Stimulated activated CD4-positive, alpha-beta T cell treated with anti-CD3 and anti-CD28 coated beads, Interleukin-1b, Interleukin-23, amount 100 ng/mL, for 24 hours (primary cell): ENCODE results near the gene ATG5.
A peak's percentile ranks its signal among the peaks of the same experiment; 100 is the strongest.

Source experiments
- DNase-seq, 4 experiments: peaks; one replicate each; pipeline ENCODE4 v3.0.0-alpha.2; 2020; ENCODE audit warnings: low read depth in 4 of 4, low spot score in 1 of 4

The ATG5 gene

GRCh38 chr6:106184629-106185028, 140.9 kb downstream of the ATG5 start:
- no peak for DNase-seq

DNA sequence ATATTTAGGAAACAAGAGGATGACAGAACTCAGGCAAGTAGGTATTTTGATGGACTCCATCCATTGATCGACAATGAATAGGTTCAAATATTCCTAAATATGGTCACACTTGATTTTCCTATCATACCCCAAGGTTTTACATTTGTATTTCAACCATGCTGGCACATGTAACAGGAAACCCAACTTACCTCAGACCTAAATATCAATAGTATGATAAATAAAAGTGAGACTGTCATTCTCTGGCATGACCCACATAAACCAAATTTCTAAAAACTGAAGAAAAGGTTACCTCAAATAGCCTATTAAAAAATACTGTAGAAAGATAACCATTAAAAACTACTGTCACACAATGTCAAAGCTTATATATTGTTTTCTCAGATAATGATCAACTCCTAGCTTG, 142.1 kb downstream of the ATG5 start:
- DNase-seq: no peak

- no peak for DNase-seq
Measured at GRCh38 chr6:106182455-106182854, 143.1 kb downstream of the ATG5 start.

DNA sequence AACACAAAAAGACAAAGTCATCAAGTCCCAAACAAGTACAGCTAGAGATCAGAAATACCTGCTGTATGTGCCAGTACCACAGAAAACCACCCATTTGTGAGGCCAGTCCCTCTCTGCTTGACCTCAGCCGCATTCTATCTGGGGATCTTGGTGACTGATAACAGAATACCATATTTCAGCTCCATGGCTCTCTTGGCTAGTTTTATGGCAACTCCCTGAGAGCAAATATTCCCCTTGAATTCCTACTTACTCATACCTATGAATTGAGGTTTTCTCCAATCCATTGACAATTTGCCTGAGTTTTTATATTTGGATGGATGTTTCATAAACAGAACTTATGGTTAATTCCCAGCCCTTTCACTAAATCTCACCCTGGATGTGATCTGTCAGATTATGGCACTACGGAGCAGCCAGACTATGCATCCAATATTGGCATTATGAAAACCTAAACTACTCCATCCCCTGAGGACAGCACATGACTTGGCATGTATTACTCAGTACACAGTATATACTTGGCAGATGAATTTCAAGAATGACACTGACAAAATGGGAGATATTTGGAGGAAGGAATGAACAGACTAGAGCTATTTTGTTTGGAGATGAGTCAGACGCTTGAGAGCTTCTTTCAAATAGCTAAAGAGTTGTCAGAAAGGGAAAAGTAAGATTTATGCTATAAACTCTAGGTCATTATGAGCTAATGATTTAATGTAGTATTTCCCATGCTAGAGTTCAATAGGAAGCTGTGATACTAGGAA, 143.7 kb downstream of the ATG5 start:
- DNase-seq: no peak

DNA sequence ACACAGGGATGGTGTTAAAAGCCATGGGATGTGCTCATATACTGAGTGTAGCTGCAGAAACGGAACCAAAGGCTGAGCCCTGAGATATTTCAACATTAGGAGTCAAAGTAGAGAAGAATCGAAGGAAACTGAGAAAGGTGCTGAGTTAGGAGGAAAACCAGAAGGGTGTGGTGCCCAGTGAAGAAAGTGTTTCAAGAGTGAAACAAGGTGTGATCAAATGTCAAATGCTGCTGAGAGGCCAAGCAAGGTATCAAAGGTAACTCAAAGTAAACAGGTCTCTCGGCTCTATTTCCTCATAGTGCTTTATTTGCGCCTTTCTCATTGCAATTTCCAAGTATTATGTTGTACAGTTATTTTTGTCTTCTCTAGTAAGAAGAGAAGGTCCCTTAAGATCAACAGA, 145.4 kb downstream of the ATG5 start:
- DNase-seq: no peak

- no peak for DNase-seq
Measured at GRCh38 chr6:106178900-106179299, 146.7 kb downstream of the ATG5 start.

DNA sequence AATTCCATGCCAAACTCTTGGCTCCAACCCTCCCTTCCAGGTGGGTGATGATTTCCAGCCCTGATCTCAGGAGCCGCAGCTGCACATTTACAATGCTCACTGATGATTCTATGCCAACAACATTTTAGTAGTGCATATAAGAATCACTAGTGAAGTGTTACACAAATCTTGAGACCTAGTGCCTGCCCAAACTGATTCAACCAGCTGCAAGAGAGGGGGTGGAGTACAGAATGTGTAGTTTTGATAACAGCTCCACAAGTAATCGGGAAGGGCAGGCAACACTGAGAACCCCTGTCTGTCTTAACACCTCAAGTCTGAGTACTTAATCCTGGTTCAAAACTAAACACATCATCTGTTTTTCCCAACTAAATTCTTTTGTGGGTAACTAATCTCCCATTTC, 147.8 kb downstream of the ATG5 start:
- DNase-seq: no peak

GRCh38 chr6:106173124-106173879, 152.3 kb downstream of the ATG5 start:
- DNase-seq: no peak

- no peak for DNase-seq
Measured at GRCh38 chr6:106170030-106170791, 155.3 kb downstream of the ATG5 start.

DNA sequence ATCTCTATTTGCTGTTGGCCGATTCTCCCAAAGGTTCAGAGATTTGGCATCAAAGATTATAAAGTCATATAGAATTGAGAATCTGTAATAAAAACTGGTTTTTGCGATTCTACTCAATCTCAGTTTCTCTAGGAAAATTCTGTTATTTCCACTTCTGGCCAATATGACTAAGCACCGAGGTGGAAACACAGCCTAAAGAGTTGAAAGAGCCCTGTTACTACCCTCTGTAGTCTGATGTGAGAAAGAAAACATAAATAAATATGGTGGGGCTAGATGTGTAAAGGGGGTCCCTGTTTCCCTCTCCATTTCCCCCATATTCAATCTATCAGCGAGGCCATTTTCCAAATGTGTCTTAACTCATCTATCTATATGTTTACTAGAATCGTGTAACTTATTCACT, 156.0 kb downstream of the ATG5 start:
- DNase-seq: no peak

GRCh38 chr6:106168097-106168888, 157.3 kb downstream of the ATG5 start:
- DNase-seq: no peak

GRCh38 chr6:106167096-106167814, 158.3 kb downstream of the ATG5 start:
- DNase-seq: no peak

- no peak for DNase-seq
Measured at GRCh38 chr6:106165885-106166485, 159.6 kb downstream of the ATG5 start.

DNA sequence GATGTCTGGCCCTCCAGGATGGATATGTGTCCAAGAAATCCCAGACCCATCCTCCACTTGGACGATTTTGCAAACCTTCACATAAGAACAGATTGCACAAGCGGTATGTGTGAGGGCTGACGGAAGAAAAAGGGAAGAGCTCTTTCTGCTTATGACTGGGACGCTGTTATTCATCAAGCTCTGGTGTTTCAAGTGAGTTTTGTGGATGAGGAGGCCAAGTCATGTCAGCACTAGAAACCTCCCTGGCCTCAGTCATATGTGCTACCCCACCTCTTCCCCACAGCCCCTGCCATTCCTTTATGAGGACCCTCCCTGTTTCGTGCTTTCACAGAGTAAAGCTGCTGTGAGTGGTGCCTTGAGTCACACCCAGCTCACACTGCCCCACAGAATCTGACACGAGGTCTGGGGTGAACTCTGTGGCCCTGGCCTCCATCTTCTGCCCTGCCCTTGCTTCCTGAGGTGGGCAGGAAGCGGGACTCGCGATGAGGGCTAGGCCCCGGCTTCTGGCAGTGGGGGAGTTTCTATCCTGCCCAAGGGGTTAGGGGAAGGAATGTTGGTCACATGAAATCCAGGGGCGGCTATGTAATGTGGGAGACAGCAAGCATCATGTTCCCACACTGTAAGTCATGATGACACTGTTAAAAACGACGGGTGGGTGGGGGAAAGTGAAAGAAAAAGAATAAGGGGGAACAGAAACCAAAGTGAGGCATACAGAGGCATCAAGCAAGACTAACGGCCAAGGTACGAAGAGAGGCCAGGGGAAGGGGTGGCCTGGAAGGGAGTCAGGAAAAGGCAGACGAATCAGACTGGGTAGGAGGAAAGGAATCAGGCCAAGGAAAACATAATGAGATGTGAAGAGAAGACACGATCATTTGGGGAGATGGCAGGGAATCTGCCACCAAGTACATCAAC, 161.3 kb downstream of the ATG5 start:
- DNase-seq: peak; percentile 29 to 65 (median 31)

GRCh38 chr6:106163446-106163965, 162.1 kb downstream of the ATG5 start:
- peak in 1 of 4 experiments; percentile 29 for DNase-seq

GRCh38 chr6:106162921-106163320, 162.6 kb downstream of the ATG5 start:
- no peak for DNase-seq

DNA sequence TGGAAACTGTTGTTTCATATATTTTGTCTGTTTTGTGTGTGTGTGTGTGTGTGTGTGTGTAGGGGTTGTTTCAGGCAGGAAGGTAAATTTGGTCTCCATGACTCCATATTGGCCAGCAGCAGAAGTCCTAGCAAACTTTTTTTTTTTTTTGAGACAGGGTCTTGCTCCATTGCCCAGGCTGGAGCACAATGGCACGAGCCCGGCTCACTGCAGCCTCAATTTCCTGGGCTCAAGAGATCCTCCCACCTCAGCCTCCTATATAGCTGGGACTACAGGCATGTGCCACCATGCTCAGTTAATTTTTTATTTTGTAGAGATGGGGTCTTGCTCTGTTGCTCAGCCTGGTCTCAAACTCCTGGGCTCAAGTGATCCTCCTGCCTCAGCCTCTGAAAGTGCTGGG, 163.7 kb downstream of the ATG5 start:
- DNase-seq: no peak

GRCh38 chr6:106161311-106161874, 164.2 kb downstream of the ATG5 start:
- no peak for DNase-seq
